Measurements from ENCODE around the gene SDK1.

GRCh38 chr7:3559278-3559677 lies 258.2 kb downstream of the SDK1 start:
- TF ChIP-seq BCL3 (IDR thresholded peaks at IDR 0.05; ENCODE audit: borderline replicate concordance, insufficient read depth, low read depth, low read length, poor library complexity, severe bottlenecking) (no peak), POLR2A (IDR thresholded peaks at IDR 0.05; ENCODE audit: low read depth, low read length) (no peak), ZBTB33 (IDR thresholded peaks at IDR 0.05) (no peak), CTCF (IDR thresholded peaks at IDR 0.05 in 2 of 3, conservative IDR thresholded peaks at IDR 0.05 in 1 of 3; ENCODE audit: control insufficient read depth in 2 of 3, extremely low read depth in 1 of 3, insufficient read depth in 1 of 3, low read depth in 3 of 3, low read length in 3 of 3) (no peak), HDAC6 (IDR thresholded peaks at IDR 0.05; ENCODE audit: unreplicated experiment) (no peak), RAD21 (IDR thresholded peaks at IDR 0.05; ENCODE audit: insufficient read depth, low read depth, low read length) (no peak), FOXM1 (IDR thresholded peaks at IDR 0.05; ENCODE audit: low read depth, low read length) (no peak), GABPA (IDR thresholded peaks at IDR 0.05; ENCODE audit: low read depth) (no peak), MXI1 (IDR thresholded peaks at IDR 0.05; ENCODE audit: low read depth, low read length) (no peak)

Measured in GM12878 (cell line).